GM18951 (cell line): ENCODE results near the gene C1orf87.
"Not testable (repeated sequence)": the region's sequence is repeated elsewhere in the genome, so short reads cannot be mapped to it uniquely, and the experiment has no call there.

Source experiments
- POLR2A ChIP-seq: IDR thresholded peaks from 4 replicates; pipeline ENCODE4 v1.6.1; 2011; ENCODE audit warnings: mild to moderate bottlenecking; ENCODE audit not compliant: insufficient read length, insufficient read depth; ENCODE audit errors: extremely low read depth
- in situ Hi-C: fragments of 300-500 bp; cut with MboI; formaldehyde crosslinking; loops from one replicate; pipeline ENCODE4 v1.12.0; 2022; ENCODE audit warnings: low sequenced_read_pairs, mixed read lengths, inconsistent platforms; ENCODE audit not compliant: unreplicated experiment

C1orf87 gene

DNA sequence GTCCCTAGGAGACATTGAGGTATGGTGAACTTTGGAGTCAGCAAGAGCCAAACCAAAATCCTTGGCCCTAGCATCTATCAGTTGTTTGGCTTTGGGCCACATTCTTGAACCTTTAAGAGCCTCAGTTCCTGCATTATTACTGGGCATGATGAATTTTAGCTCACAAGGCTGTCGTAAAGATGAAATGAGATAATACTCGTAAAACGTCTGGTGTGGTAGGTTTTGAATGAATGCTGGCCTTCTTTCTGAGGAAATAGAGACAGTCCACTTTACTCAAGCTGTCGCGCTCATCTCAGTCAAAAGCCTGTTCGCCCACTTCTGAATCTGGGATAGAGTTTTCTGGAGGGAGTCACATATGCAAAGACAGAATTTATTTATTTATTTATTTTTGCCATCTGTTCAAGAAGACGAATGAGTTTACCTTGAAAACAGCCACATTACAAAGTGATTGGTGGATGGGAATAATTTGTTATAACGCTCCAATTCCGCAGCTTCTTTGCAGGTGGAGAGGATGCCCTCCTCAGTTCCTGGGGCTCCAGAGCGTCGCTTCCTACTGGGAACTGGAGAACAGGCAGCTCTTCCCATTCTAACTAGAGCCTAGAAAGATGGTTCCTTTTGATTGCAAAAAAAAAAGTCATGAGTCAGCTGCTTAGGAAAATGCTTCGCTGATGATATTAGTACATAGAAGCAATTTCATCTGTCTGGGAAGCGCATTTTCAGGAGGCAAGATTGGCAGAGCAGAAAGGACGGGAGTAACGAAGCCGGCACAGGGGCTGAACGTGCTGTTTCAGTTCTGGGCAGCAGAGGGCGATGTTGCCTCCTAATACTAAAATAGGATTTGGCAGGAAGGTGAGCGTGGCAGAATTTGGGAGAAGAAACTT lies 97.1 kb downstream of the C1orf87 start:
- in situ Hi-C loops: no loop called here
- no peak for TF ChIP-seq POLR2A

DNA sequence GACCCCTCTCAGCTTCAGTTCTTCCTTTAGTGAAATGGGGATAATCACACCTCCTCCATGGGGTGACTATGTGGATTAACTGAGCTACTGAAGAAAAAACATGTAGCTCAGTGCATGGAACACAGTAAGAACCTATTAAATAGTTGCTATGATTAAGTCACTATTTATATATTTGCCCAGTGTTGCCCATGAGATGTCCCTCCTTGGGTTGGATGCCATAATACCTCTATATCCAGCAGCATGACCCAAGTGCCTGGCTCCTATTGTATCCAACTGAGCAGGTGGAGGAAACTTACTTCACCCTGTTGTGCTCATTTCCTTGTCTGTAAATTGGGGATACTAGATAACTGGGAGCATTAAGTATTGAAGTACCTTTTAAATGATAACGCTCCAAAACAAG lies 99.9 kb downstream of the C1orf87 start:
- in situ Hi-C loops: no loop called here
- TF ChIP-seq POLR2A: no peak

- in situ Hi-C loops: no loop called here
- no peak for TF ChIP-seq POLR2A
Observed at GRCh38 chr1:59972216-59972927, 101.2 kb downstream of the C1orf87 start.

- in situ Hi-C loops: no loop called here
- TF ChIP-seq POLR2A: no peak
Observed at GRCh38 chr1:59971464-59971911, 102.1 kb downstream of the C1orf87 start.

- in situ Hi-C loops: not testable (repeated sequence)
Observed at GRCh38 chr1:59969542-59970175, 103.9 kb downstream of the C1orf87 start.

GRCh38 chr1:59968746-59969145 lies 104.8 kb downstream of the C1orf87 start:
- in situ Hi-C loops: not testable (repeated sequence)

GRCh38 chr1:59967780-59968179 lies 105.8 kb downstream of the C1orf87 start:
- in situ Hi-C loops: no loop called here
- no peak for TF ChIP-seq POLR2A

- no peak for TF ChIP-seq POLR2A
- in situ Hi-C loops: no loop called here
Observed at GRCh38 chr1:59967141-59967697, 106.4 kb downstream of the C1orf87 start.

DNA sequence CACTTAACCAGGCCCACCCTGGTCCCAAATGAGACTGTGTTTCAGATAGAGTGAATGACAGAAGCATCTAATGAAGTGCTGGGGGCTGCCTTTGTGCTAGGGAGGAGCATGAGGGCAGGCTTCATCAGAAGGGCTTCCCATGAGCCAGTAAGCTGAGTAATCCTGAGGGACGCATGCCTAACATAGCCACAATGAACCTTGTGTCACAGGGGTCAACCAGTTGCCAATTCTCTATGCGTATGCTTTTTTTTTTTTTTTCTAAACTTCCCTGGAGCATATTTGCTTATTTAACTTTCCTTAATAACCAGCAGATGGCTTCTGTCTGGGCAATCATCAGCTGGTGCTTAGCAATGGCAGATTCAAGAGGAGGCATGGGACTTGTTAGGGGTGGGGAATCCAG lies 121.5 kb downstream of the C1orf87 start:
- TF ChIP-seq POLR2A: no peak
- in situ Hi-C loops: no loop called here

GRCh38 chr1:59949648-59950047 lies 123.9 kb downstream of the C1orf87 start:
- no peak for TF ChIP-seq POLR2A
- in situ Hi-C loops: loop anchor here (10.0 kb wide), 1 partner anchor 55 kb away; no protein-coding TSS in a partner anchor

DNA sequence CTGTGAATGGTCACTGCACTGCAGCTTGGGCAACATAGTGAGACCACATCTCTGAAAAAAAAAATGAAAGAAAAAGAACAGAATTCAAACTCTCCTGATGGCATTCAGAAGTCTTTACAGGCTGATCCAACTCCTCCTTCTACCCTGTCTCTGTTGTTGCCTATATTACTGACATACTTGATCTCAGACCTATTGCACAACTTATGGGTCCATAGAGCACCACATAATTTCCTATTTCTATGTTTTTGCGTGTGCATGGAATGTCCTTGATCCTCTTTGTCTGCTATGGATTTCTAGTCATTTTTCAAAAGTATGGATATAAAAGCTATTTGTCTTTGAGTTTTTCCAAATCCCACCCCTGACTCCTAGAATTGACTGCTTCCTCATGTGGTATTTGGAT lies 124.6 kb downstream of the C1orf87 start:
- TF ChIP-seq POLR2A: no peak
- in situ Hi-C loops: loop anchor here (10.0 kb wide), 1 partner anchor 54 kb away; no protein-coding TSS in a partner anchor

- in situ Hi-C loops: loop anchor here (10.0 kb wide), 1 partner anchor 52 kb away; no protein-coding TSS in a partner anchor
- no peak for TF ChIP-seq POLR2A
Observed at GRCh38 chr1:59947047-59947938, 126.3 kb downstream of the C1orf87 start.
